Measurements from ENCODE around the gene DDX21. TPM values are rescaled to one million over a fixed set of nuclear protein-coding genes. Genes with fewer than 3 reads are reported as not detected.
"Not testable (repeated sequence)": the region's sequence is repeated elsewhere in the genome, so short reads cannot be mapped to it uniquely, and the experiment has no call there.

DDX21 gene
- total RNA-seq, 1 experiment from 2014 or later = 121 TPM

- no peaks in the 10 kb centered on the region for H3K27me3 ChIP-seq (ENCODE audit: control insufficient read depth, insufficient read depth, low read length)
- DNase-seq = no peak
- H3K4me3 ChIP-seq (ENCODE audit: insufficient read depth, low read depth, low read length) = no peak overlapping the region
- H3K36me3 ChIP-seq (replicated peaks; ENCODE audit: control insufficient read depth, insufficient read depth, low read length) = peaks cover 9% of the 10 kb centered on the region
Observed at GRCh38 chr10:69005704-69006485, 49.9 kb downstream of the DDX21 start.

- H3K4me3 ChIP-seq (ENCODE audit: insufficient read depth, low read depth, low read length) = no peak overlapping the region
- peaks cover 11% of the 10 kb centered on the region for H3K36me3 ChIP-seq (replicated peaks; ENCODE audit: control insufficient read depth, insufficient read depth, low read length)
Observed at GRCh38 chr10:69007260-69007659, 51.3 kb downstream of the DDX21 start.

GRCh38 chr10:69009360-69009759 is 53.4 kb downstream of the DDX21 start:
- DNase-seq = no peak
- H3K27me3 ChIP-seq (ENCODE audit: control insufficient read depth, insufficient read depth, low read length) = no peaks in the 10 kb centered on the region
- peaks cover 16% of the 10 kb centered on the region for H3K36me3 ChIP-seq (replicated peaks; ENCODE audit: control insufficient read depth, insufficient read depth, low read length)
- no peak overlapping the region for H3K4me3 ChIP-seq (ENCODE audit: insufficient read depth, low read depth, low read length)

More at GRCh38 chr10:69007260-69007659, 51.3 kb downstream of the DDX21 start:
- no peak for DNase-seq
- no peaks in the 10 kb centered on the region for H3K27me3 ChIP-seq (ENCODE audit: control insufficient read depth, insufficient read depth, low read length)

GRCh38 chr10:69010151-69010640 is 54.2 kb downstream of the DDX21 start:
- H3K4me3 ChIP-seq (ENCODE audit: insufficient read depth, low read depth, low read length) = no peak overlapping the region
- no peak for DNase-seq
- H3K27me3 ChIP-seq (ENCODE audit: control insufficient read depth, insufficient read depth, low read length) = no peaks in the 10 kb centered on the region
- peaks cover 18% of the 10 kb centered on the region for H3K36me3 ChIP-seq (replicated peaks; ENCODE audit: control insufficient read depth, insufficient read depth, low read length)

- not testable (repeated sequence) for H3K27me3 ChIP-seq (ENCODE audit: control insufficient read depth, insufficient read depth, low read length); H3K4me3 ChIP-seq (ENCODE audit: insufficient read depth, low read depth, low read length); DNase-seq
- H3K36me3 ChIP-seq (replicated peaks; ENCODE audit: control insufficient read depth, insufficient read depth, low read length) = peaks cover 15% of the 10 kb centered on the region
Observed at GRCh38 chr10:69012778-69013177, 56.8 kb downstream of the DDX21 start.

- Histone ChIP-seq H3K4me3 (ENCODE audit: insufficient read depth, low read depth, low read length) (no peak overlapping the region), H3K36me3 (replicated peaks; ENCODE audit: control insufficient read depth, insufficient read depth, low read length) (peaks cover 15% of the 10 kb centered on the region), H3K27me3 (ENCODE audit: control insufficient read depth, insufficient read depth, low read length) (no peaks in the 10 kb centered on the region)
- DNase-seq = no peak
Observed at GRCh38 chr10:69014171-69014570, 58.2 kb downstream of the DDX21 start.

GRCh38 chr10:69018613-69019012 is 62.6 kb downstream of the DDX21 start:
- DNase-seq = no peak
- Histone ChIP-seq H3K4me3 (ENCODE audit: insufficient read depth, low read depth, low read length) (no peak overlapping the region), H3K27me3 (ENCODE audit: control insufficient read depth, insufficient read depth, low read length) (no peaks in the 10 kb centered on the region), H3K36me3 (replicated peaks; ENCODE audit: control insufficient read depth, insufficient read depth, low read length) (peaks cover 8% of the 10 kb centered on the region)

- Histone ChIP-seq H3K27me3 (ENCODE audit: control insufficient read depth, insufficient read depth, low read length) (no peaks in the 10 kb centered on the region), H3K4me3 (ENCODE audit: insufficient read depth, low read depth, low read length) (no peak overlapping the region), H3K36me3 (replicated peaks; ENCODE audit: control insufficient read depth, insufficient read depth, low read length) (no peaks in the 10 kb centered on the region)
- DNase-seq = no peak
Observed at GRCh38 chr10:69022611-69023010, 66.6 kb downstream of the DDX21 start.

GRCh38 chr10:69025370-69025896 is 69.5 kb downstream of the DDX21 start:
- no peak for DNase-seq
- H3K4me3 ChIP-seq (ENCODE audit: insufficient read depth, low read depth, low read length) = no peak overlapping the region
- no peaks in the 10 kb centered on the region for H3K27me3 ChIP-seq (ENCODE audit: control insufficient read depth, insufficient read depth, low read length)
- H3K36me3 ChIP-seq (replicated peaks; ENCODE audit: control insufficient read depth, insufficient read depth, low read length) = no peaks in the 10 kb centered on the region

- no peak for DNase-seq
- H3K27me3 ChIP-seq (ENCODE audit: control insufficient read depth, insufficient read depth, low read length) = no peaks in the 10 kb centered on the region
Observed at GRCh38 chr10:69033256-69033655, 77.3 kb downstream of the DDX21 start.

More at GRCh38 chr10:69033256-69033655, 77.3 kb downstream of the DDX21 start:
- Histone ChIP-seq H3K4me3 (ENCODE audit: insufficient read depth, low read depth, low read length) (no peak overlapping the region), H3K36me3 (replicated peaks; ENCODE audit: control insufficient read depth, insufficient read depth, low read length) (no peaks in the 10 kb centered on the region)

Other genes starting within 250 kb of the DDX21 start
- gene CCAR1, start 234.9 kb upstream of the DDX21 start, total RNA-seq (2014; rRNA removed; shearing (Covaris generic)) = 53.1 and 67.7 TPM in 2 replicates
- 2.4 TPM in 2 replicates for gene STOX1, start 128.6 kb upstream of the DDX21 start, total RNA-seq (2014; rRNA removed; shearing (Covaris generic))
- gene DDX50, start 54.9 kb upstream of the DDX21 start, total RNA-seq (2014; rRNA removed; shearing (Covaris generic)) = 50.8 and 68.7 TPM in 2 replicates
- gene KIFBP, start 32.6 kb downstream of the DDX21 start, total RNA-seq (2014; rRNA removed; shearing (Covaris generic)) = 38.2 and 41.4 TPM in 2 replicates
- not detected in 2 replicates for gene SRGN, start 131.9 kb downstream of the DDX21 start, total RNA-seq (2014; rRNA removed; shearing (Covaris generic))
- 12.4 and 14.9 TPM in 2 replicates for gene VPS26A, start 168.0 kb downstream of the DDX21 start, total RNA-seq (2014; rRNA removed; shearing (Covaris generic))
- 38.7 and 45.1 TPM in 2 replicates for gene SUPV3L1, start 224.1 kb downstream of the DDX21 start, total RNA-seq (2014; rRNA removed; shearing (Covaris generic))